ENCODE results near the gene COPS7B. TPM values are rescaled to one million over a fixed set of nuclear protein-coding genes. Genes with fewer than 3 reads are reported as not detected.
"Not testable (repeated sequence)": the region's sequence is repeated elsewhere in the genome, so short reads cannot be mapped to it uniquely, and the experiment has no call there.

Gene COPS7B
- total RNA-seq, result 10 to 100 TPM; 44.6 to 54.5 TPM

- H3K27ac Mint-ChIP-seq, result peak within 1 kb of the TSS; percentile 92
Observed at GRCh38 chr2:231786177-231786916, at the start of gene COPS7B. TSS of gene COPS7B (plus strand) at chr2:231786445. CDS start at chr2:231788571, 2,126 bp downstream.

GRCh38 chr2:231737761-231738160 is 48.5 kb upstream of the COPS7B start:
- H3K4me1 Mint-ChIP-seq (ENCODE audit: low read depth), result no peaks in the 10 kb centered on the region
- ATAC-seq (replicated peaks in 1 of 2), result no peak
- peak overlapping the region; percentile 24 for H3K27ac Mint-ChIP-seq
- H3K4me3 Mint-ChIP-seq, result no peak overlapping the region
- no peaks in the 10 kb centered on the region for H3K9me3 Mint-ChIP-seq
- no peak for DNase-seq
- no peaks in the 10 kb centered on the region for H3K27me3 Mint-ChIP-seq (ENCODE audit: low read depth)
- H3K36me3 Mint-ChIP-seq (ENCODE audit: insufficient read depth in 2 of 2), result peaks cover 0 to 1% of the 10 kb centered on the region in 2 donors

More at GRCh38 chr2:231786177-231786916, at the start of gene COPS7B:
- Mint-ChIP-seq H3K36me3 (ENCODE audit: insufficient read depth in 2 of 2) (peaks cover 4 to 16% of the 10 kb centered on the region in 2 donors), H3K4me3 (peak within 1 kb of the TSS; percentile 94 to 96), H3K27me3 (ENCODE audit: low read depth) (no peaks in the 10 kb centered on the region), H3K4me1 (ENCODE audit: low read depth) (peaks cover 79% of the 10 kb centered on the region), H3K9me3 (no peaks in the 10 kb centered on the region)
- peak; percentile 89 to 90 for DNase-seq
- peak; percentile 66 to 74 for ATAC-seq (replicated peaks in 1 of 2)

DNA sequence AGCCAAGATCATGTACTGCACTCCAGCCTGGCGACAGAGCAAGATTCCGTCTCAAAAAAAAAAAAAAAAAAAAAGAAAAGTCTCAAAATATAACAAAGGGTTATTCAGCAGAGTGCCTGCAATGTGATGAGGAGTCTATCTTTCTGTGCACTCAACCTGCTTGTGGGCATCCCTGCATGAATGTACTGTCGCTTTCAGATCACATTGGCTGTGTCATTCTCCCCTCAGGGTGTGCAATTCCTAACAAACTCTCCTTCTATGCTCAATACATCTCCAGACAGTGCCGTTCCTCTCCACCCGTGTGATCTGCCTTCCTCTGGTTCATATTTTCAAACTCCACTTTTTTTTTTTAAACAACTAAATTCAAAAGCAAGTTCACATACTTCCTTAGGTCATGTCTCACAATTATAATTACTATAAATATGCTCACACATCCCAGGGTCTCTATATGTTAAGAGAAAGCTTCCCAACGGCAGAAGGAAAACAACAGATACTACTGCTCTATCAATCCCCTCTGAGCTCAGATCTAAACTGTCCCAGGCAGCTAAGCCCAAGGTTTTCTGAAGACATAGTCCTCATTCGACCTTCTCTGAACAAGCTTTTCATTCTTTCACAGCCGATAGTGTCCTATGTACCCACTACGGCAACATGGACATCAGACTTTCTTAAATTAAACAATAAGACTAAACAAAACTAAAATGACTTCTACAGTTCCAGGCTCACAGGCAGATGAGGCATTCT is 42.7 kb upstream of the COPS7B start:
- H3K4me3 Mint-ChIP-seq, result no peak overlapping the region
- no peaks in the 10 kb centered on the region for H3K4me1 Mint-ChIP-seq (ENCODE audit: low read depth)
- no peak for ATAC-seq (replicated peaks in 1 of 2)

DNA sequence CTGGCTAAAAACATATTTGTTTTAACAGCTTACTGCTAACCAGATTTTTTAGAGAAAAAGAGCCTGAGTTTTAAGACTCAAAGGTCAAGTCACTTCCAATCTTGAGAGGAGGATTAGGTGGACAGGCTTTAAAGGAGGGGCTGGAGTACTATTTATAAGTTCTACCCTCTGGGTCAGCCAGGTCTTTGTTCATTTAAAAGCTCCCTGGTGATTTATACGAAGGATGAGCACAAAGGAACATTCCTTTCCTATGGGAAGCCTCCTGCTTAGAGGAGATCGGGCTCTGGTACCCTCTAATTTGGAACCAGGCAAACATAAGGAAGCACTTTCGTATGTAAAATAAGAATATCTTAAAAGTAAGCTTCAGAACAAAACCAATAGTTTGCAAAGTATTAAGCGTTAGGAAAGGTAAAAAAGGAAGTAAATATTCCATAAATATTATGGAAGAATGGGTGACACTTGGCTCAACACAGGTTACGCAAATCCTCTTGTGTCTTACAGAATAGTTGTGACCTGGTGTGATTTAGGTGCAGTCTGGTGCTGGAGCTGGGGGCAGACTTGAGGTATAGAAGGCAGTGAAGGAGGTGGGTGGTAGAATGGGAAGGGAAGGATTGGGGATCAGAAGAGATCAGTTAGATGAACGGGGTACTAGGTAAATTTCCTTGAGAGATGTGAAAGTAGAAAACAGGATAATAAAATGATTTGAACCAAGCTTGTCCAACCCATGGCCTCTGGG is 40.8 kb upstream of the COPS7B start:
- Mint-ChIP-seq H3K27ac (no peak overlapping the region), H3K36me3 (ENCODE audit: insufficient read depth in 2 of 2) (no peaks in the 10 kb centered on the region), H3K9me3 (no peaks in the 10 kb centered on the region), H3K4me3 (no peak overlapping the region), H3K27me3 (ENCODE audit: low read depth) (no peaks in the 10 kb centered on the region), H3K4me1 (ENCODE audit: low read depth) (no peaks in the 10 kb centered on the region)
- ATAC-seq (replicated peaks in 1 of 2) (no peak), DNase-seq (no peak)

More for the DNA sequence above, 42.7 kb upstream of the COPS7B start:
- H3K27ac Mint-ChIP-seq, result no peak overlapping the region
- no peaks in the 10 kb centered on the region for H3K27me3 Mint-ChIP-seq (ENCODE audit: low read depth)
- DNase-seq, result no peak
- no peaks in the 10 kb centered on the region for H3K36me3 Mint-ChIP-seq (ENCODE audit: insufficient read depth in 2 of 2)
- H3K9me3 Mint-ChIP-seq, result no peaks in the 10 kb centered on the region

GRCh38 chr2:231748153-231748896 is 37.9 kb upstream of the COPS7B start:
- H3K4me3 Mint-ChIP-seq; H3K27ac Mint-ChIP-seq; H3K36me3 Mint-ChIP-seq (ENCODE audit: insufficient read depth in 2 of 2): not testable (repeated sequence)

DNA sequence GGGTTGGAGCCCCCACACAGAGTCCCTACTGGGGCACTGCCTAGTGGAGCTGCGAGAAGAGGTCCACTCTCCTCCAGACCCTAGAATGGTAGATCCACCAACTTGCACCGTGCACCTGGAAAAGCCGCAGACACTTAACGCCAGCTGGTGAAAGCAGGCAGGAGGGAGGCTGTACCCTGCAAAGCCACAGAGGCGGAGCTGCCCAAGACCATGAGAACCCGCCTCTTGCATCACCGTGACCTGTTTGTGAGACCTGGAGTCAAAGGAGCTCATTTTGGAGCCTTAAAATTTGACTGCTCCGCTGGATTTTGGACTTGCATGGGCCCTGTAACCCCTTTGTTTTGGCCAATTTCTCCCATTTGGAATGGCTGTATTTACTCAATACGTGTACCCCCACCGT is 37.2 kb upstream of the COPS7B start:
- not testable (repeated sequence) for ATAC-seq (replicated peaks in 1 of 2); H3K4me1 Mint-ChIP-seq (ENCODE audit: low read depth); H3K27ac Mint-ChIP-seq; H3K4me3 Mint-ChIP-seq; H3K27me3 Mint-ChIP-seq (ENCODE audit: low read depth); H3K9me3 Mint-ChIP-seq; H3K36me3 Mint-ChIP-seq (ENCODE audit: insufficient read depth in 2 of 2); DNase-seq

More at GRCh38 chr2:231748153-231748896, 37.9 kb upstream of the COPS7B start:
- DNase-seq; ATAC-seq (replicated peaks in 1 of 2); H3K27me3 Mint-ChIP-seq (ENCODE audit: low read depth); H3K9me3 Mint-ChIP-seq; H3K4me1 Mint-ChIP-seq (ENCODE audit: low read depth): not testable (repeated sequence)

DNA sequence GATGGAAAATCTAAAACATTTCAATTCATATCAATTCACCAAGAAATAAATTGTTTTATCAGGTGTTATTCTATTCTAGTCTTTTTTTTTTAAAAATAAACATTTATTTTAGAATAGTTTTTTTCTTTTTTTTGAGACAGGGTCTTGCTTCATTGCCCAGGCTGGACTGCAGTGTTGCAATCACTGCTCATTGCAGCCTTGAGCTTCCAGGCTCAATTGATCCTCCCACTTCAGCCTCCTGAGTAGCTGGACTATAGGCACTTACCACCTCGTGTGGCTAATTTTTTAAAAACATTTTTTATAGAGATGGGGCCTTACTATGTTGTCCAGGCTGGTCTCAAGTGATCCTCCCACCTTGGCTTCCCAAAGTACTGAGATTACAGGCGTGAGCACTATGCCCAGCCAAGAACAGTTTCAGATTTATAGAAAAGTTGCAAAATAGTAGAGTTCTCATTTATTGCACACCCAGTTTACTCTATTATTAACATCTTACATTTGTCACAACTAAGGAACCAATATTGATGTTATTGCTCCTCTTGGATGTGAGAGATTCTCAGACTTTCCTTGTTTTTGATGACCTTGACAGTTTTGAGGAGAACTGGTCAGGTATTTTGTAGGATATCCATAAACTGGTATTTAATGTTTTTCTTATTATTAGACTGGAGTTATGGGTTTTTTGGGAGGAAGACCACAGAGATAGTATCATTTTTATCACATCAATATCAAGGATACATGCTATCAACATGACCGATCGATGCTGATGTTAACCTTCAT is 35.0 kb upstream of the COPS7B start:
- H3K4me1 Mint-ChIP-seq (ENCODE audit: low read depth), result no peaks in the 10 kb centered on the region
- no peaks in the 10 kb centered on the region for H3K36me3 Mint-ChIP-seq (ENCODE audit: insufficient read depth in 2 of 2)
- DNase-seq, result no peak
- H3K4me3 Mint-ChIP-seq, result no peak overlapping the region
- no peak overlapping the region for H3K27ac Mint-ChIP-seq
- H3K27me3 Mint-ChIP-seq (ENCODE audit: low read depth), result no peaks in the 10 kb centered on the region
- ATAC-seq (replicated peaks in 1 of 2), result no peak
- no peaks in the 10 kb centered on the region for H3K9me3 Mint-ChIP-seq

GRCh38 chr2:231752061-231752460 is 34.2 kb upstream of the COPS7B start:
- DNase-seq (no peak), ATAC-seq (replicated peaks in 1 of 2) (no peak)
- no peaks in the 10 kb centered on the region for H3K4me1 Mint-ChIP-seq (ENCODE audit: low read depth)
- H3K9me3 Mint-ChIP-seq, result no peaks in the 10 kb centered on the region
- no peaks in the 10 kb centered on the region for H3K27me3 Mint-ChIP-seq (ENCODE audit: low read depth)
- no peaks in the 10 kb centered on the region for H3K36me3 Mint-ChIP-seq (ENCODE audit: insufficient read depth in 2 of 2)
- H3K27ac Mint-ChIP-seq, result no peak overlapping the region
- no peak overlapping the region for H3K4me3 Mint-ChIP-seq

DNA sequence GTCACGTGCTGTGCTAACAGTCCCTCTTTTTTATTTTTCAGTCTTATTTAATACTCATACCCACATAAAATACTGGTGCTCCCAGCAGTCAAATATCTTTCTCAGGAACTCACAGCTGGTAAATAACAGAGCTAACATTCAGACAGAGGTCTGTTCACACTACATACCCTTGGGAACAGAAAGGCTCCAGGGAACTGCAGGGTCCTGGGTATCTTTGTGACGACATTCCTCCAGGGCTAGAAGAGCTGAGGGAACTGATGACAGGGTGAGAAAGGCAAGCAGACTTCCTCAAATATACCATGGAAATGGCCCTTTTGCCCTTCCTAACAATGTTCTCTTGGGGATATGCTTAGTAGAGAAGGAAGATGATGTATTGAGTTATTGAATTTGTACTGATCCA is 24.5 kb upstream of the COPS7B start:
- Mint-ChIP-seq H3K36me3 (ENCODE audit: insufficient read depth in 2 of 2) (no peaks in the 10 kb centered on the region), H3K9me3 (no peaks in the 10 kb centered on the region), H3K4me1 (ENCODE audit: low read depth) (peaks cover 15% of the 10 kb centered on the region), H3K4me3 (no peak overlapping the region), H3K27me3 (ENCODE audit: low read depth) (no peaks in the 10 kb centered on the region), H3K27ac (no peak overlapping the region)
- ATAC-seq (replicated peaks in 1 of 2), result no peak
- no peak for DNase-seq

DNA sequence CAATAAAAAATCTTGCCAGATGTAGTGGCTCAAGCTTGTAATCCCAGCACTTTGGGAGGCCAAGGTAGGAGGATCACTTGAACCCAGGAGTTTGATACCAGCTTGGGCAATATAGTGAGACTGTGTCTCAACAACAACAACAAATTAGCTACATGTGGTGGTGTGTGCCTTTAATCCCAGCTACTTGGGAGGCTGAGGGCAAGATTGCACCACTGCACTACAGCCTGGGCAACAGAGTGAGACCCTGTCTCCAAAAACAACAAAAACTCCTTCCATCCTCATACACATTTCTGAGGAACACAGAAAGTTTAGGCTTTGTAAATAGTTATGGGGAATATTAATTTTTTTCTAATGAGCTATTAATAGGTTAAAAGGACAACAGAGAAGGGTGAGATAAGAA is 22.1 kb upstream of the COPS7B start:
- ATAC-seq (replicated peaks in 1 of 2), result no peak

GRCh38 chr2:231764760-231765159 is 21.5 kb upstream of the COPS7B start:
- H3K27ac Mint-ChIP-seq, result no peak overlapping the region
- no peak overlapping the region for H3K4me3 Mint-ChIP-seq
- no peaks in the 10 kb centered on the region for H3K9me3 Mint-ChIP-seq
- no peaks in the 10 kb centered on the region for H3K36me3 Mint-ChIP-seq (ENCODE audit: insufficient read depth in 2 of 2)
- no peaks in the 10 kb centered on the region for H3K27me3 Mint-ChIP-seq (ENCODE audit: low read depth)
- peaks cover 21% of the 10 kb centered on the region for H3K4me1 Mint-ChIP-seq (ENCODE audit: low read depth)
- no peak for DNase-seq
- no peak for ATAC-seq (replicated peaks in 1 of 2)

More for the DNA sequence above, 22.1 kb upstream of the COPS7B start:
- Mint-ChIP-seq H3K4me1 (ENCODE audit: low read depth) (peaks cover 15% of the 10 kb centered on the region), H3K27ac (no peak overlapping the region), H3K36me3 (ENCODE audit: insufficient read depth in 2 of 2) (no peaks in the 10 kb centered on the region), H3K9me3 (no peaks in the 10 kb centered on the region), H3K4me3 (no peak overlapping the region), H3K27me3 (ENCODE audit: low read depth) (no peaks in the 10 kb centered on the region)
- DNase-seq, result no peak

GRCh38 chr2:231765496-231765929 is 20.7 kb upstream of the COPS7B start:
- no peaks in the 10 kb centered on the region for H3K9me3 Mint-ChIP-seq
- no peaks in the 10 kb centered on the region for H3K36me3 Mint-ChIP-seq (ENCODE audit: insufficient read depth in 2 of 2)
- no peaks in the 10 kb centered on the region for H3K27me3 Mint-ChIP-seq (ENCODE audit: low read depth)
- DNase-seq, result no peak
- peak in 1 of 2 donors; percentile 62 for ATAC-seq (replicated peaks in 1 of 2)
- H3K27ac Mint-ChIP-seq, result no peak overlapping the region
- no peak overlapping the region for H3K4me3 Mint-ChIP-seq
- H3K4me1 Mint-ChIP-seq (ENCODE audit: low read depth), result peaks cover 28% of the 10 kb centered on the region

All from activated T-cell treated with anti-CD3 and anti-CD28 coated beads, Interleukin-2, amount 50 U/mL, for 72 hours (primary cell).